ENCODE results near the gene DMRTB1.
"Not testable (repeated sequence)": the region's sequence is repeated elsewhere in the genome, so short reads cannot be mapped to it uniquely, and the experiment has no call there.

DMRTB1 gene

DNA sequence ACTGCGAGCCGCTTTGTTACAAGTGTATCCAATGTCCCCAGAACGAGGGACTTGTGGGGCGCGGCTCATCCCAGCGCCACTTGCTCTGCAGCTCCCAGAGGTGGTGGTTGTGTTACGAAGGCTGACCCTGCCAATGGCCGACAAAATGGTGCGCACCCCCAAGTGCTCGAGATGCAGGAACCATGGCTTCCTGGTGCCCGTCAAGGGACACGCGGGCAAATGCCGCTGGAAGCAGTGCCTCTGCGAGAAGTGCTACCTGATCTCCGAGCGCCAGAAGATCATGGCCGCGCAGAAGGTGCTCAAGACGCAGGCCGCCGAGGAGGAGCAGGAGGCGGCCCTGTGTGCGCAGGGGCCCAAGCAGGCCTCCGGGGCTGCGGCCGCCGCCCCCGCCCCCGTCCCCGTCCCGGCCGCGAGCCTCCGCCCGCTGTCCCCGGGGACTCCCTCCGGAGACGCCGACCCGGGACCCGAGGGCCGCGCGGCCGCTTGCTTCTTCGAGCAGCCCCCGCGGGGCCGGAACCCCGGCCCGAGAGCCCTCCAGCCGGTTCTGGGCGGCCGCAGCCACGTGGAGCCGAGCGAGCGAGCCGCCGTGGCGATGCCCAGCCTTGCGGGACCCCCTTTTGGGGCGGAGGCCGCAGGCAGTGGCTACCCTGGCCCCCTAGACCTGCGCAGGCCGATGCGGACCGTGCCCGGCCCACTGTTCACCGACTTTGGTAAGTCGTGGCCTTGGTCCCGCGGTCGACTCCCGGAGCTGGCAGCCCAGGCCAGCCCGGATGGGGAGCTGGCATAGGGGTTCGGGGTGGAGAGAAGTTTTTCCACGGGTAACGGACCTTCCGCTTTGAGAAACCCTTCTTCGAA lies at the start of gene DMRTB1:
Gene DMRTB1, plus strand, starts transcription at position 79 of the 855 bp plus-strand sequence. Its CDS starts 55 bp downstream, at position 134.
- DNase-seq (ENCODE audit: low read depth), result no peak

DNA sequence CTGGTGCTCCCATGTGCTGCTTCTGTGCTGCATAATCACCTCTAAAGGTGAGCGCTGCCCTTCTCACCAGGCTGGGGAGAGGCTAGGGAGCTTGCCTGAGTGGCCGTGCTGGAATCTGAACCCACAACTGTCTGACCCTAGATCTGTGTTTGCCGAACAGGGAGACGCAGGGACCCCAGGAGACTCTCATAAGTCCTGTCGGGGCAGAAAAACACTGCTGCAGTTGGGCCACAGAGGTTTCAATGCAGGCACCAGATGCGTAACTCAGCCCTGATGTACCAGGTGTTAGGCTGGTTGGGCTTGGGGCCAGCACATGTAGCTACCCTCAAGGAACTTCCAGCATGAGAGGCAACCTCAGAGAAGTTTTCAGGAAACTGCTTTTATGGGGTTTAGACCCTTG lies 49.5 kb upstream of the DMRTB1 start:
- no peak for DNase-seq (ENCODE audit: low read depth)

DNA sequence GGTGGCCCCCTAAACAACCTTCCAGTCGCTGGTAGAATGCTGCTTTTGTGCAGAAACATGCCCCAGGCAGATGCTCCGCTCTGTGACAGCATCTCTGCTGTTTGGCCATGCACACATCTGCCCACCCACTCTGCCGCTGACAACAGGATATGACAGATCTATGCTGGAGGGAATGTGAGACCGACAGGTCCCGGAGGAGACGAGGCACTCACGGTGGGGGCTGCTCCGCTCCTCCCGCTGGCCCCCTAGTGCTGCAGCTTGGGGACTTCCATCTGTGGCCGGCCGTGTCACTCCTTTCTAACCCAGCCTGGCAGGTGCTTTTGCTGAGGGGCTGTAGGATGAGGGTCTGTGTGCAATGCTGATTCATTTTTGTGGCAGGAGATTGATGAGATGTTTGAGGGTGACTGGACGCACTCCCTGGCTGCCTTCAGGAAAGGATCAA lies 49.1 kb upstream of the DMRTB1 start:
- DNase-seq (ENCODE audit: low read depth), result peak; percentile 39

DNA sequence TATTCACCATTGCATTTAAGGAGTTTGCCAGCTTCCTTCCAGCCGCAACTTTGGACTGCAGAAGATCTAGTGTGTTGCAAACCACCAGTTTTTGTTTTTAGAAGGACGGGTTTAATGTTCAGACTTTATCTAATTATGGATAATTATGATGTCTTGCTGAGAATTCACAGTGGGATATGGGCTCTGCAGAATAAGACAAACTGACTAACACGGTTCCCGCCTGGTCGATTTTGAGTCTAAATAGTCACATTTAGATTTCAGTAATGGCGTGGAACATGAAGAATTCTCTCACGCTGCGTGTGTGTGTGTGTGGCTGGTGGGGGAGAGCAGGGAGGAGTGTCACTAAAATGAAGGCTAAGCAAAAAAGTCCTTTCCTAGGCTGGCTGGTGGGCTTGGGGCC lies 48.5 kb upstream of the DMRTB1 start:
- no peak for DNase-seq (ENCODE audit: low read depth)

DNA sequence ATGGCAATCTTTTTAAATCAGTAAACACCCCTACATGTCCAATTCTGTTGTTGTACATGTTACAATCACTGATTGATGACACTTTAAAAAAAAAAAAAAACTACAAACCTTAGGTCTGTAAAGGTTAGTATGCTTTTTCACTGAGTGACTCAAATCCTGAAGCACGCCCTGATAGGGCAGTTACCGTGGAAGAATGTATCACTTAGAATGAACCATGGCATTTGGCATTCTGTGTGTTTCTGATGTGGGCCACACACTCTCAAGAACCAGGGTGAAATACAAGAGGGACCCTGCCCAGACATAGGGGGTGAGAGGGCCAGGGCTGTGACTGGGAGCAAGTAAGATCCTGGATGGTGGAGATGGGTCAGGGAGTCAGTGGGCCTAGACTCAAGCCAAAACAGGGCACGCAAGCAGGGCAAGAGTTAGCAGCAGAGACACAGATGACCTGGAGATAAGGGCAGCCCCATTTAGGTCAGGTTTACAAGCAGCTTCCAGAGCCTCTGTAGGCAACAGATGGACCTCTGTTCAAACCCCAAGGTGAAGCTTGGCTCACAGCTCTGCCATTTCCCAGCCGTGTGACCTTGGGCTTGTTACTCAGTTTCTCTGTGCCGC lies 47.6 kb upstream of the DMRTB1 start:
- DNase-seq (ENCODE audit: low read depth), result no peak

DNA sequence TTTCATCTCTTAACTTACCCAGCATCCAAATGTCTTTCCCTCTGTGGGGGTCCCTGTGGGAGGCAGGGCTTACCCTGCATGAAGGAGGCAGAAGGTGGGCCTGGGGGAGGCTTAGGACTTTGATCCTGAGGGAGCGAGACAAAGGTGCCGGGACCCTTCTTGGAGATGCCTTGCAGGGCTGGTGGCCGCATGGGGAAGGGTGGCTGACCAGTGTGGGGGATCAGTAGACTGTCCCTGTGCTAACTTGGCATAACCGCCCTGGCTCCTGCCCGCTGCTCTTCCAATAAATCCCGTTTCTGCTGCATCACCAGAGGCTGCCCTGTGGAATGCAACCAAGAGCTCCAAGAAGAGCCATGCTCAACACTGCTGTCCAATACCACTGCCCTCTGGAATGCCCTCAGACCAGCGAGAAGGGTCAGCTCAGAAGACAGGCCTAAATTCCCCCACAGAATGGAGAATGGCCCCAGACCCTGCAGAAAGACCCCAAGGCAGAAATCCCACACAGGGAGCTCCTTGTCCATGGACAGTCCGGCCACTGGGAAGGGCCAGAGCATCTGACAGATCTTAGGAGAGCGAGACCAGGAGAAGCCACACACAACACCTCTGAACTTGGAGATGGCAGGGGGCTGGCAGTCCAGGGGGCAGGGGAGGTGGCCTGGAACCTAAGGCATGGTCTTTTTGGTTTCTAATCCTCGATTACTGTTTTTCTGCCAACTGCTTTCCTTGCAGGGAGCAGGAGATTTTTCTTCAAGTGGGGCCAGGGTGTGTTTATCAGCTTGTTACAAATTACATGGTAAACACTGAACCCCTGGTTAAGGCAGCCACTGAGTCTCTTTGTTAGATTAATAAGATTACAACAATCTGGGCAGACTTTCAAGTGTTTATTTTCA lies 46.7 kb upstream of the DMRTB1 start:
- DNase-seq (ENCODE audit: low read depth), result no peak

DNA sequence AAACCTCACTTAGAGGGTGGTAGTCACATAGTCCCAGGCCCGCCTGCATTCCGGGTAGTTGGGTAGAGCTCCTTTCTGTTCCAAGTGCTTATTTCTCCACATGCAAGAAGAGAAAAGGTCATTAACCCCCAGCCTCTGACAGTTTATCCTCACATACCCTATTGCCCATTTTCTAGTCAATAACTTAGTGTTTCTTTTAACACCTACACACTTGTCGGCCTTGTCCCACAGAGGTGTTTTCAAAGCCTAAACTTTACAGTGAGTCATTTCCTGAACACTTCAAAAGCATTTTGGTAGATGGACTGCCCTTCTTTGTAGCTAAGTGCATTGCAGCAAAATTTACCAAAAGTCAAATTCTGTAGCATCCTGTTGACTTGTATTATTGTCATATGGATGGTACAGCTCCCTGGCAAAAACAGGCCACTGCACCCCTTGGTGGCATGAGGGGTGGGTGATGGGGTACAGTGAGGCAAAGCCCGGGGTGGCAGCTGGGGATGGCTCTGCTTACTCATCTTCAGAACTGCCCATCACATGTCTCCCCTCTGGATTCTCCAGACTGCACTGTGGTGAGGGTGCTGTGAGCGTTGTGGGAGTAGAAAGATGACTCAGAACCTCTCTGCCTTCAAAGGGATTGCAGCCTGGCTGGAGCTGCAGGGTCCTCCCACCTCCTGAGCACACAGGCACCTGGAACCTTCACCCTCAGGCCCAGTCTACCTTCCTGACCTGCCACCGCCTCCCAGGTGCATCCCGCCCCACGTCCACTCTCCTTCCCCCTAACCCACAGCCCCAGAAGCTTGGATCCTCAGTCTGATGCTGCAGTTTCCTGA lies 45.8 kb upstream of the DMRTB1 start:
- DNase-seq (ENCODE audit: low read depth), result peak; percentile 39

DNA sequence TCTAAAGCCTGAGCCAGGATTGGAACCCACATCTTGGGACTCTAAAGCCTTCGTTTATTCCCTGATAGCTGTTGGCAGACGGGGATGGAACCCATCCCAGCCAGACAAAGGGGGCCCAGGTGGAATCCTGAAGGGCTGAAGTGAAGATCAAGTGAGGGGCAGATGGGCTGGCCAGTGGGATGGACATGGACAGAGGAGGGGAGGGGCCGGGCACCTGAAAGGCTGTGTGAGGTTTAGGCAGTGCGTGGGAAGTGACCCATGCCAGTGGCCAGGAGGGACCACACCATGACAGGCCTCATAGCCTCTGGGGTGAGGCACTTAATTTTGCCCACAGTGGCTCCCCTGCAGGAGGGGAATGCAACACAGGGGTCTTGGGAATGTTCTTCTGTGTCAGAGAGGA lies 44.6 kb upstream of the DMRTB1 start:
- DNase-seq (ENCODE audit: low read depth), result no peak

DNA sequence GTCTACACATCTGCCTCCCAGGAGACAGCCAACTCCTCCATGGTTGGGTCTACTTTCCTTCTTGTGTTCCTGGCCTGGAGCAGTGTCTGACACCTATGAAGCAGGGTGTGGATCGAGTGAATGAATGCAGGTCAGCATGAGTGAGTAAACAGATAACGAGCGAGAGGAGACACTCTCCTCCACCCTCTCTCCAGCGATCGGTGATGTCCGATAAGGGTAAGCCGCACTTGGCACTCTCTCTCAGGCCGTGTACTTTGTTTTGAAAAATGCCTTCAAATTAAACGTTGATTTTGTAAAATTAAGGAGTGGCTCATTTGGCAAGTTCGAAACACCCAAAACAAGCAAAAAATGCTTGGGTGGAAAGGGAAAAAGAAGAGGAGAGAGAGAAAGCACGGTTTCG lies 43.8 kb upstream of the DMRTB1 start:
- no peak for DNase-seq (ENCODE audit: low read depth)

DNA sequence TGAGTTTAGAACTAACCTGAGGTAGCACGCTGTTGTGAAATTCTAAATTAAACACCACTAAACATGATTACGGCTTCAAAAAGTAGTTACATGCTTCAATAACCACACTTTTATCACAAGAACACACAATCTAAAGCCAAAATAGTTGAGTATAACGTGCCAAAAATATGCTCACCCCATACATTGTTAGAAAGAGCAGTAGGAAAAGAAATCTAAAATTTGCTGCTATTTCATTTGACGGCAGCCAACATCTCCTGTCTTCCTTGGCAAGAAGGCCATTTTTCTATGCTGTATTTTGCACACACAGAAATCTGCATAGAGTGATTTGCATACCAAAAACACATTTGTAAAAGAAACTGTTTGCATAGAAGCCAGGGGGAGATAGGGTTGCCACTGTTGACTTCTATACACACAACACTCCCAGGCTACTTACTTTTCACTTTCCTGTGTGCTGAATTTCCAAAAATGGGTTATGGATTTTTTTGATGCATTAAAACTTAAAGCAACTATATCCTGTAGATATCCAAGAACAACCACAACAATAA lies 42.9 kb upstream of the DMRTB1 start:
- no peak for DNase-seq (ENCODE audit: low read depth)

DNA sequence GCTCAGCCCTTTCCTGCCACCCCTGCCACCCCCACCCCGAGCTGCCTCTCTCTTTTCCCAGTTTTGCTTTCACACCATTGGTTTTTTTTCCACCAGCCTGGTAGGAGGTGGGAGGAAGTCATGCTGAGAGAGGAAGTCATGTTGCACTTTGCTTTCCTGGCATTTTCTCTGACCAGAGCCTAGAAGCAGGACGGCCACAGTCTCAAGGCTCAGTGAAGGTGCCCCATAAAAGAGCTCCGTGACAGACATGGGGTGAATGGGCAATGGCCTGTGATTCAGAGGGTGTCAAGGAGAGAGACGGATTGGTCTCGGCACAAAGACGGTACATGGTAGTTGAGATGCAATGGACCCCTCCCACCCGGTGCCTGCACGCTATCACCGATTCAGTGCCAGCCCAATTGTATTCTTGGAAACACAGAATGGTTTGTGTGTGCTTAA lies 42.1 kb upstream of the DMRTB1 start:
- no peak for DNase-seq (ENCODE audit: low read depth)

DNA sequence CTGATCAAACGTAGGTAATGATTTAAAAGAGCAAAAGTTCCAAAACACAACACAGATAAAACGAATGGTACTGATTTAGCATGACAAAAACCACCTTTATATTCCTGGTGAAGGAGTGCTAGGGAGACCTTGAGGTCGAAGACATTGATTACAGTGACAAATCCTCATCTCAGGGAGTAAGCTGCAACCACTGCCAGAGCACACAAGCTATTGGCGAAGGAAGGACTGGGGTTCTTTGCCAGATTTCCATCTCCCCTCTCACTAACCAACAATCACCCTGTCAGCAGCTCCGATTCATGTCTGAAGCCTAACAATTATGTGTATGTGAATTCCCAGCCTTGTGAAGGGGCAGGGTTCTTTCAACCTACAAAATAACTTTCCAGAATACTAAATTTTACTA lies 40.2 kb upstream of the DMRTB1 start:
- DNase-seq (ENCODE audit: low read depth), result no peak

DNA sequence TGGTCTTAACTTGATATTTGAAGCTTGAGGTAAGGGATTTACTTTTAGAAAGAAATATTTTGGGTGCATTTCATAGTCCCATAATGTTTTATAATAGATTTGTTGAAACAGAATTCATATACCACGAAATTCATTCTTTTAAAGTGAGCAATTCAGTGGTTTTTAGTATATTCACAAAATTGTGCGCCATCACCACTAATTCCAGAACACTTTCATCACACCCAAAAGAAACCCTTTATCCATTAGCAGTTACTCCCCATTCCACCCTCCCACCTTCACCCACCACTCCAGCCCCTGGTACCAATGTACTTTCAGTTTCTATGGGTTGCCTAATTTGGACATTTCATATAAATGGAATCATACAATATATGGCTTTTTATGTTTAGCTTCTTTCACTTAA lies 38.9 kb upstream of the DMRTB1 start:
- DNase-seq (ENCODE audit: low read depth), result no peak

DNA sequence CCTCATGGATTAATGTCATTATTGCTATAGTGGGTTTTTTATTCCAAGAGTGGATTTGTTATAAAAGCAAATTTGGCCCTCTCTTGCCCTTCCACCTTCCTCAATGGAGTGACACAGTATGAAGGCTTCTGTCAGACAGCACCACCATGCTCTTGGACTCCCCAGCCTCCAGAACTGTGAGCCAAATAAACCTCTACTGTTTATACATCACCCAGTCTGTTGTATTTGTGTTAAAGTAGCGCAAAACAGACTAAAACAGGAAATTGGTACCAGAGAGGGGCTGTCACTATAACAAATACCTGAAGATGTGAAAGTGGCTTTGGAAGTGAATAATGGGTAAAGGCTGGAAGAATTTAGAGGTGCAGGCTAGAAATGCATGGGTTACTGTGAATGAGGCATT lies 38.0 kb upstream of the DMRTB1 start:
- no peak for DNase-seq (ENCODE audit: low read depth)

DNA sequence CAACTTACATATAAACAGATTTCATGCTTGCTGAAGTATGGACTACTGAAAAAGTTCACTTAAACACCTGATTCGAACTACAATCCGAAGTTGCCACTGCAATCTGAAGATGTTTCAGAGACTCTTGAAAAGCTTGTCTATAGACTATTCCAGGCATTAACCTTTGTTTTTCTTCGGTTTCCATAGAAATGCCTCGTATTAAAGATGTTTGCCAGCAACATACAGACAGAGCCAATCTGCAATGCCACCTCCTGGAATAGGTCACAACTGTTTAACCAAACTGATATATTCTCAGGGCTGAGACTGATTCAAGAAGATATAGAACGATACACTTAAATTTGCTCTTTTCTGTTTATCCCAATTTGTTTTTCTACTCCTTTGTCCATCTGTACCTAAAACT lies 28.9 kb upstream of the DMRTB1 start:
- DNase-seq (ENCODE audit: low read depth), result no peak

DNA sequence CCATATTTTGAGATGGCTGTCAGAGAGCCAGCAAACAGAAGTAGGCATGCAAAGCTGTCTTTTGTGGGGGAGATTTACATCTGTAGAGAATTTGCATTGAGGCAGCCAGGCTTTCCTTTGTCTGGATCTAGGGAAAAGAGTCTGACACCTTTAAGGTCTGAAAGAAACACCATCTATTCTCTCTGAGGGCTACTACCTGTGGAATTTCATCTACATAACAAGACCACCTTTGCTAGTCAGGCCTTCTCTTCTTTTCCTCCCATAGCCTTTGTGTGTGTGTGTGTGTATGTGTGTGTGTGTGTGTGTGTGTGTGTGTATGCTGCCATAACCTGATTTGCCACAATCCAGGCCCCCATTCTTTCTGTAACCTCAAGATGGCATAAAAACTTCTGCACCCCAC lies 28.4 kb upstream of the DMRTB1 start:
- DNase-seq (ENCODE audit: low read depth), result no peak

DNA sequence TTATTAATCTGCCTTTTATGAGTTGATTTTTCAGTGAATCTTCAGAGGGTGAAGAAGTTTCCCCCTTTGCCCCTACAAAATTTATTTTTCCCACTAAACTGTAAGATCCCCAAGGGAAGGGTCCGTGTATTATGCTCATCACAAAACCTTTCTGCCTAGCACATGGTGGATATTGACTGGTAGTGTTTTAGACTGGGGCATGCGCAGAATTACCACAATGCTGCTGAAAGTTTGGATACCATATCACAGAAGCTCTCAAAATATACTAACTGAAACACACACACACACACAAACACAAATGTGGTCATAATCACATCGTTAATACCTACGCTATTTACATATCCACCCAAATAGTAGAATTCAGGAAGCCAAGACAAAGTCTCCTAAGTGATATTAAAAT lies 28.0 kb upstream of the DMRTB1 start:
- no peak for DNase-seq (ENCODE audit: low read depth)

DNA sequence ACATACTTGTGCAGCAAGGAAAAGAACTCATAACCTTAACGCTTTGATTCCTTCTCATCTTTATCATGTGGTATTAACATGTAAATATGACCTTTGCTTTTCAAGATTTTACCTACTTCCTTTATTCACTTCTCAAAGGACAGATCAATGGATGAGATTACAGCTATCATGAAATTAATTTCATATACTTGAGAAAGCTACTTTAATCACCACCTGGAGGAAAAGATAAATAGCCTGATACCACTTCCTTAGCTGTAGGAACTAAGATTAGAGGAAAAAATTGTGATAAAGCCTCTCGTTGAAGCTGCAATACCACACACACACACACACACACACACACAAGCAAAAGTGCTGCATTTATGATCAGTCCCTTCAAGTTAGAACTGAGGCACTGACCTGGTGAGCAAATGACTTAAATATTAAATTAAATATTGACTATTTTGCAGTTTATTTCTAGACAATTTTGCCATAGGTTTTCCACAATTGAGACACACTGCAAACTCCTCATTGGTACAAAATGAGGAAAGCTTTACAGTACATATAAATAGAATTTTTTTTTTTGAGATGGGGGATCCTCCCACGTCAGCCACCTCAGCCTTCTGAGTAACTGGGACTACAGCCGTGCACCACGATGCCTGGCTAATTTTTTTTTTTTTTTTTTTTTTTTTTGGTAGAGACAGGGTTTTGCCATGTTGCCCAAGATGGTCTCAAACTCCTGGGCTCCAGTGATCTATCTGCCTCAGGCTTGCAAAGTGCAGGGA lies 27.2 kb upstream of the DMRTB1 start:
- no peak for DNase-seq (ENCODE audit: low read depth)

DNA sequence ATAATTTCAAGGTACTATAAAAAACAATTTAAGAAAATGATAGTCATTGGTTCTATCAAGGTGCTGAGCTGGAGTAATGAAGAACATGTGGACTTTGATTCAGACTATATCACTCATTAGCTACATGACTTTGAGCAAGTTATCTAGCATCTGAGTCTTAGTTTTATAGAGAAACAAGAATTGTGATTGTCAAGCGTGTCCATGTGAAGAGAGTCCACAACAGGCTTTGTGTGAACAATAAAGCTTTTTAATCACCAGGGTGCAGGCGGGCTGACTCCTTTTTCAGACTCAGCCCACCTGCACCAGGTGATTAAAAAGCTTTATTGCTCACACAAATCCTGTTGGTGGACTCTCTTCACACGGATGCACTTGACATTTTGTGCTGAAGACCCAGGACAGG lies 26.6 kb upstream of the DMRTB1 start:
- DNase-seq (ENCODE audit: low read depth), result no peak

DNA sequence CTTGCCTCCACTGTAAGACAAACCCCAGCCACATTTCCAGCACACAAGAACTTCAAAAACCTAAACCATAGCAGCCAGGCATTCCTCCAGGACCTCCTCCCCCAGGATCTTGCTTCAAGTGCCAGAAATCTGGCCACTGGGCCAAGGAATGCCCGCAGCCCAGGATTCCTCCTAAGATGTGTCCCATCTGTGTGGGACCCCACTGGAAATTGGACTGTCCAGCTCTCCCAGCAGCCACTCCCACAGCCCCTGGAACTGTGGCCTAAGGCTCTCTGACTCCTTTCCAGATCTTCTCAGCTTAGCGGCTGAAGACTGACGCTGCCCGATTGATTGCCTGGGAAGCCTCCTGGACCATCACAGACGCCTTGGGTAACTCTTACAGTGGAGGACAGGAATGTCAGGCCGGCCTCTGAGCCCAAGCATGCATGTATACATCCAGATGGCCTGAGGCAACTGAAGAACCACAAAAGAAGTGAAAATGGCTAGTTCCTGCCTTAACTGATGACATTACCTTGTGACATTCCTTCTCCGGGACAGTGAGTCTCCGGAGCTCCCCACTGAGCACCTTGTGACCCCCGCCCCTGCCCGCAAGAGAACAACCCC lies 24.7 kb upstream of the DMRTB1 start:
- not testable (repeated sequence) for DNase-seq (ENCODE audit: low read depth)
